A375 (cell line): ENCODE measurements around the gene HMG20A. TPM values are rescaled to one million over a fixed set of nuclear protein-coding genes. Genes with fewer than 3 reads are reported as not detected.

Experiments used
- total RNA-seq: library from RNA; depleted of rRNA; stranded (reverse); fragments of >200 nt; shearing (Covaris generic); gene quantifications from 2 replicates; pipeline ENCODE4 v1.2.3, GENCODE V29; 2014; rRNA removed

HMG20A gene
- total RNA-seq, result 30.0 and 42.0 TPM in 2 replicates

DNA sequence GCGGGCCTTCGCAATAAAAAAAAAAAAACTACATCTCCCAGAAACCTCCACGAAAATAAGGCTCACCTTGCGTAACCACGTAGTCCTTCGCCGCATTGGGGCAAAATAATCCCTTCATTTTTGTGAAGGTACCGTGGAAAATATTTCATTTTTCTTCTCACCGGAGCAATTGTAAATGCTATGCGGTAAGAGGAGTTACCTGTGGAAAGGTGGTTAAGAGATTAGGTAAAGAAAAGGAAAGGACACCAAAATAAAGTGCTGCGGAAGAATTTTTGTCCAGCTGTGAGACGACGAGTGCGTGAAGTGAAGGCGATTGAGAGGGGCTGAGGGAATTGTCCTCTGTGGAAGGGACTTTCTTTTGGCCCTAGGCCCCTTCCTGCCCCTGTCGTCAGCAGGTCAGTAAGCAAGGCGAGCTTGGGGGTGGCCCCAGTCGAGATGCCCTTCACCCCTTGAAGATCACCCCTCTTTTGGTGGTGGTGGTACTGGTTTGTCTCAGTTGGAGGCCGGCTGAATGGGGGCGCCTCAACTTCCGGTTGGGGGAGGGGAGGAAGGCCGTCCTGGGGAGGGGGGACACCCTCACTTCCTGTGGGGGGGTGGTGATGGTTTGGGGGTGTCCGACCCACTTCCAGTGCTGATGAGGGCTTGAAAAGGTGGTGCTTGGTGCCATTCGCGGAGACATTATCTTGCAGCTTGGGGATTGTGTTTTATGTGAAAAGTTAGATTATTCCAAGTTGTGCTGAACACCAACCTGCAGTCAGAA lies at the start of gene HMG20A:
Gene HMG20A (plus strand): TSS at position 279 of the 760 bp plus-strand sequence. CDS start 37,520 bp downstream, outside the sequence.

DNA sequence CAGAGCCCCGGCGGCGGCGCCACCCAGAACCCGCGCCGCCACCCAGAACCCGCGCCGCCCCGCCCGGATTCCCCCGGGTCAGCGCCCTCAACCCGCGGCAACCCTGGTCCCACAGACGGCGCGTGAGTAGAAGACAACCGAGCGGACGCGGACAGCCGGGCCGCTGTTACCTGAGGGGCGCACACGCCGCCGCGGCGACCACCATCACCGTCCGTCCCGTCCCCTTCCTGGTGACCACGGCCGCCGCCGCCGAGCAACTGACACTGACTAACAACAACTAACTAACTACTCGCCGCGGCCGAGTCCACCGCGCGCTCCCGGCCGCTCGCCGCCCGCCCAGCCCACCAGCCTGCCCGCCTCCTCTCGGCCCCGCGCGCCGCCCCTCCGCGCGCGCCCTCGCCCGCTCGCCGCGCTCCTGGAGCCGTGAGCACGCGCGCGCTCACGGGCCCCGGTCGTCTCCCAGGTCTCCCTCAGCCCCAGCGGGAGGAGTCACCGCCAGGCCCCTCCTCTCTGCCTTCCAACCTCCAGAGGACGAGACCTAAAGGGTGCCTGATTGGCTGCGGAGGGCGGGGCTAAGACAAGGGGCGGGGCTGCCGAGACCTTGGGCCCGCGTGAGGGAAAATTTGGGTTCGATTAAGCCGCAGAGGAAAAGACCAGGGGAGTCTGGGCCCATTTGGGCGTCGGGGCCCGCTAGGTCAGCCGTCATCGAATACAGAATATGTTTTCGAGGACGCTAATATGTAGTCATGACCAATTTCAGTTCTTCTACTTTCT lies 665 bp upstream of the HMG20A start, which contains the start of gene PEAK1:
Gene PEAK1 (minus strand): TSS at position 269 of the 774 bp plus-strand sequence. CDS start 238,178 bp downstream, outside the sequence.

Other genes starting within 250 kb of the HMG20A start
- gene PEAK1, start 784 bp upstream of the HMG20A start, total RNA-seq, result 13.2 and 13.9 TPM in 2 replicates
- gene LINGO1, start 212.0 kb downstream of the HMG20A start, total RNA-seq, result not detected in 2 replicates